ENCODE data around the gene RGL3.
"Not testable (repeated sequence)": the region's sequence is repeated elsewhere in the genome, so short reads cannot be mapped to it uniquely, and the experiment has no call there.

Gene RGL3

DNA sequence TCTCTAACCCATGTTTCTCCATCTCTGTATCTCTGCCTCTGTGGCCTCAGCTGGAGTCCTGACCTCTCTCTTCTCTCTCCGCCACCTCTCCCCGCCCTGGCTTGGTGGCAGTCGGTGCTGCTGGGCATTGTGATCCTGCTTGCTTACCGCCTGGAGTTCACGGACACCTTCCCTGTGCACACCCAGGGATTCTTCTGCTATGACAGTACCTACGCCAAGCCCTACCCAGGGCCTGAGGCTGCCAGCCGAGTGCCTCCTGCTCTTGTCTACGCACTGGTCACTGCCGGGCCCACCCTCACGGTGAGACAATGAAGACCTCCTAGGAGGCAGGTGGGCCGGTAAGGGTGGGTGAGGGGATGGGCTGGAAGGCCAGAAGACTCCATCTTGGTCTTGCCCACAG lies 59.7 kb downstream of the RGL3 start:
- no peak for DNase-seq

DNA sequence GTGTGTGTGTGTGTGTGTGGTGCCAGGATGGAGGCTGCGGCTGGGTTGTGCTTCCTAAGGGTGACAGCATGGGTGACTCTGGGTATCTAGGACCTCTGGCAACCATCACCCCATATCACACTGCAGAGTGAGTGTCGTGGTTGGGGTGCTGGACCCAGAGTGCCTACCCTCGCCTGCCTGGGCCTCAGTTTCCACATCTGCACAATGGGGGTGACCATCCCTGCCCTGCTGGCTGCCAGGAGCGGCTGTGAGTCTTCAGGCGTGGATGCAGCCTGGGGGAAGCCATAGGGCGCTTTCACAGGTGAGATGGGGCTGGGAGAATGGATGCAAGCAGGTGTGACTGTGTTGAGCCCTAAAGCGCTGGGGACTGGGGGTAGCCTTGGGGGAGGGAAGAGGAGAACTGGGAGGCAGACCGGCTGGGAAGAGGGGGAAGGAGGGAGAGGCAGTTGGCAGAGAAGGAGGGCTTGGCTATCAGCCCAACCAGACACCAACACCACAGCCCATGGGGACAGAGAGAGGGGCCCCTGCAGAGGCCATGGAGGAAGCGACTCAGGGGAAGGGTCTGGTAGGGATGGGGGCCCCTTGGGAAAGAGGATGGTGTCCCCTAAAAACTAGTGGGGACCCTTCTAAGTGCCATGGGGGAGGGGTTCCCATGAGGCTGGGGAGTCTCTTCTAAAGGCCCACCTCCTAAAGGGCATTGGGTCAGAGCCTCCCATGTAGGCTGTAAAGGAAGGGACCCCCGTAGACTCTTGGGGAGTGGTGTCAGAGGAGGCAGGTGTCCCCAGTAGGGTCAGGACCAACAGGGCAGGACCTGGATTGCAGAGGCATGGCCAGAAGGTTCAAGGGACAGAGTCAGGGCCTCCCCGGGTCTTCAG lies 62.2 kb downstream of the RGL3 start:
- DNase-seq: no peak

DNA sequence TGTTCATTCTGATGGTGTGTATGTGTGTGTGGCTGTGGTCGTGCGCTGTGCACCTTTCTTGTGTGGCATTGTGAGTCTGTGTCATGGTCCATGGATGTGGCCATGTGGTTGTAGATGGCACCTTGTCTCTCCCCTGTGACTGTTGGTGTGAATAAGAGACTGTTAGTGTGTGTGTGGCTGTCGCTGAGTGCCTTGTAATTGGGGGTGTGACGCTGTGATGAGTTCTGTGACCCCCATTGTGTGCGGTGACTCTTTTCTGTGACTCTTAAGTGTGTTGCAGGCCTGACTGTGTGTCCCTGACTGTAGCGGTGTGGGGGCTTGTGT lies 63.1 kb downstream of the RGL3 start:
- no peak for DNase-seq

DNA sequence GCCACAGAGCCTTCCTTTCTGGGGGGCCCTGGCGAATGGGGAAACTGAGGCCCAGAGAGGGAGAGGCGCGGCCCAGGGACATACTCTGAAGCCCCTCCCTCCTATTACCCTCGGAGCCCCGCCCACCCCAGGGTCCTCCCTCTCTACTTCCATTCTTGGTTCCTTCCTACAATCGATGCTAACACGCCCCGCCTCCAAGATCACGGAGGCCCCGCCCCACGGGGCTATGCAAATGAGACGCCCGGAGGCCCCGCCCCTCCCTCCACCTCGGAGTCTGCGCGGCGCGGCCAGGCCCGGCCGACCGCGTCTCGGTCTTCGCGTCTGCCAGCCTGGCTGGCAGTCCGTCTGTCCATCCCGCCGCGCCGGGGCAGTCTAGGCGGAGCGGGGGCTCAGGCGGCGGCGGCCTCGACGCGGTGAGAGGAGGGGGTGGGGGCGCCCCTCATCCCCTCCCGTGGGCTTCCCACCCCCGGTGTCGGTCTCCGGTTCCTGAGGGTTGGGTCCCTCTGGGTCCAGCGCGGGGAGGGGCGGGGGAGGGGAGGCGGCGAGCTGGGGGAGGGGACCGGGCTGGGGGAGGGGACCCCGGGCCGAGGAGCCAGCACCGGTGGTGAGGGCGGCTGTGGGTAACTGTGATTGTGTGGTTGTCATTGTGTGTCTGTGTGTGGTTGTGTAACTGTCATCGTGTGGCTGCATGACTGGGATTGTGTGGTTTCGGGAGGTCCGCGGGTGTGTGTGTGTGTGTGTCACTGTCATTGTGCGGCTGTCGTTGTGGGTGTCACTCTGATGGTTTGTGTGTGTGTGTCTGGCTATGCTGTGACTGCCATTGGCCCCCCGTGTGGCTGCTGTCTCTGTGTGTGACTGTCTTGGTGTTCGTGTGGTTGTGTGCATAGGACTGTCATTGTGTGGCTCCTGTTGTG lies 63.7 kb downstream of the RGL3 start, which contains the start of gene PLPPR2:
TSS of gene PLPPR2 (plus strand) at position 273 of the 914 bp plus-strand sequence. CDS start 2,242 bp downstream, outside the sequence.
- DNase-seq: peak; percentile 92

GRCh38 chr19:11354102-11354501 lies 65.0 kb downstream of the RGL3 start:
- not testable (repeated sequence) for DNase-seq

DNA sequence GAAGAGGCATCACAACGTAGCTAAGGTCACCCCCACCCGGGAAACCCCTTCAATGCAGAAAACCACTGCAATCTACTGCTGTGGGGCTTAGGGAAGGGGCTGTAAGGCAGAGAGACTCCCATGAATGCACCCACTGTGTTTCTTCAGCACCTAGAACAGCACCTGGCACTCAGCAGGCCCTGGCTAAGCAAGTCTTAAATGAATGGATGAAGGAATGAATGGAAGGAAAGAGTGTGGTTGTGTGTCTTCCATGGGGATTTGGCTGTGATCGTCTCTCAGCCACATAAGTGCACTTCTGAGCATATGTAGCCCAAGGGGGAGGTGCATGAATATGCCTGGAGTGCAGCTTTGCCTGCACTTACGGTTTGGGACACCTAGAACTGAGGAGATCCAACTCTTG lies 69.9 kb downstream of the RGL3 start:
- DNase-seq: no peak

DNA sequence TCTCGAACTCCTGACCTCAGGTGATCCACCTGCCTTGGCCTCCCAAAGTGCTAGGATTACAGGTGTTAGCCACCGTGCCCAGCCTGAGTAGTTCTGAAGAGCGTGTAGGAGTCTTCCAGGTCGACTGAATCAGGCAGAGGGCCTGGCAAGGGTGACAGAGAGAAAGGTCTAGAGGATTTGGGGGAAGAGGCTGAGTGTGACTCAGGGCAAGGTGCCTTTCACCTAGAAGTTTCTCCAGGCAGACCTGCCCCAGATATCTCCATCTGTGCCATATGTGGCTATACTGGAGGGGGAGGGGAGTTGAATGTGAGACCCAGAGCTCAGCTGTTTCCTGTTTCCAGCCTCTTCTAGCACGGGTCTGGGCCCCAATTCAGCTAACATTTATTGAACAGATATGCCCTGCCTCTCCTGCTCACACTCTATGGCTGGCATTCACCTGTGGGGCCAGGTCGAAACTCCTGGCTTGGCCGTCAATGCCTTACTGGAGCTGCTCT lies 71.5 kb downstream of the RGL3 start:
- no peak for DNase-seq

DNA sequence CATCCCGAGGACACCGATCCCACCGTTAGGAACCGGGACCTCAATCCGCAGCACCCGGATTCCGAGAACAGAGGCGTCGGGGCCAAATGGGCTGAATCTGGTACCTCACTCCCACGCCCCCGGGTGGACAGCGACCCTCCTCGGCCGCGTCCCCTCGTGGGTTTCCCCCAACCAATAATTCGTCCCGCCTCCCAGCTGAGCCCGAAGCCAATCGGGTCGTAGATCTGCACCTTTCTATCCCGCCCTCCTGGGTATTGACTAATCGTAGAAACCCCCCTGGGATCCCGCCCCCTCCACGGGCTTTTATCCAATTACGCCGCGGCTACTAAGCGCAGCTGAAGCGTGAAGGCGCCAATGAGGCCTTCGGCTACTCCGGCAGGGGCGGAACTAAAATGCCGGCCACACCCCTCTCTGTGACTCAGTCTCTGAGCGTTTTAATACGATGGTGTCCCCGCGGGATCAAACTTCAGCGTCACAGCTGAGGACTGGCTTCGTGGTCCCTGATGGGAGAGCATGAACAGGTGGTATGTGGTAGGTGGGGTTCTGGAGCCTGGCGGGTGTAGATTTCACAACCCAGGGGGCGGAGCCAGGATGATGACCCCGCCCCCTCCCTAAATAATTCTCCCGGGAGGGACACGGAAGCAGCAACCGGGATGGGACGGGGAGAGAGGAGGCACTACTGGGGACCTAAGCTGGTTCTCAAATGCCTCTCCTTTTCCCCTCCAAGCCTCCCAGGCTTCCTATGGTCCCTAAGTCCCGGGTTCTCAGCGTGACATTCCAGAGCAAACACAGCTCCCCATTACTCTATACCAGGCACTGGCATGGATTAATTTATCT lies 72.8 kb downstream of the RGL3 start, which contains the start of the genes CCDC159 and TMEM205:
TSS of gene CCDC159 (plus strand) at position 416 of the 837 bp plus-strand sequence. CDS start at position 504, 88 bp downstream.
TSS of gene TMEM205 (minus strand) at position 165 of the 837 bp plus-strand sequence. CDS start 649 bp downstream, outside the sequence.
- peak; percentile 99 for DNase-seq

DNA sequence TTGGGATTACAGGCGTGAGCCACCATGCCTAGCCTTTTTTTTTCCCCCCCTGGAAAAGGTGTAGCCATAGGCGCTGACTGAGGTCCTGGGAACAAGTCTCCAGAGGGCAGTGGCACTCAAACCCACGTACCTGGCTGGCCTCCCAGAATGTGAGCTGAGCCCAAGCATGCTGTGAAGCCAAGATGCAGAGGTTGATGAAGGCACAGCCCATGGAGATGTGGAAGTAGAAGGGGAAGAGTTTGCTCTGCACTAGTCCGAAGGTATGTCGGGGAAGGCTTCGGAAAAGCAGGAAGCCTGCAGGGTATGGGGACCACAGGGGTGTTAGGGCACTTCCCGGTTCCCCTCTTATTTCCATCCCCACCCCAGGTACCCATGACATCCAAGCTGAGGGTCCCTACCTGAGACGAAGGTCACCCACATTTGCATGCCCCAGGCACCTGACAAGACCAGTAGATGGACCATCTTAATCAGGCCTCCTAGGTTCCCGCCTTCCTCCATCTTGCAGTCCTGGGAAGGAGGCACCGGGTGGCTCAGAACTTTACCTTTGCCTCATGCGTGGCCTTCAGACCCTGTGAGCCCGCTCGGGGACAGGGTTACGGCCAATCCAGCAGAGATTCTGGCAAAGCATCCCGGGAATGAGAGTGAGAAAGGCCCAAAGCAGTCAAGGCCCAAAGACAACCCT lies 73.9 kb downstream of the RGL3 start:
- peak; percentile 41 for DNase-seq
